HL-60/S4 treated with retinoic acid at 250 ng/mL for 4 days and 3 days (cell line): ENCODE results near the gene VCPKMT.

Experiments used
- in situ Hi-C: fragments of 300-500 bp; cut with MboI; formaldehyde crosslinking; loops from 2 replicates; pipeline ENCODE4 v1.7.0; 2022; ENCODE audit warnings: low sequenced_read_pairs

VCPKMT gene

DNA sequence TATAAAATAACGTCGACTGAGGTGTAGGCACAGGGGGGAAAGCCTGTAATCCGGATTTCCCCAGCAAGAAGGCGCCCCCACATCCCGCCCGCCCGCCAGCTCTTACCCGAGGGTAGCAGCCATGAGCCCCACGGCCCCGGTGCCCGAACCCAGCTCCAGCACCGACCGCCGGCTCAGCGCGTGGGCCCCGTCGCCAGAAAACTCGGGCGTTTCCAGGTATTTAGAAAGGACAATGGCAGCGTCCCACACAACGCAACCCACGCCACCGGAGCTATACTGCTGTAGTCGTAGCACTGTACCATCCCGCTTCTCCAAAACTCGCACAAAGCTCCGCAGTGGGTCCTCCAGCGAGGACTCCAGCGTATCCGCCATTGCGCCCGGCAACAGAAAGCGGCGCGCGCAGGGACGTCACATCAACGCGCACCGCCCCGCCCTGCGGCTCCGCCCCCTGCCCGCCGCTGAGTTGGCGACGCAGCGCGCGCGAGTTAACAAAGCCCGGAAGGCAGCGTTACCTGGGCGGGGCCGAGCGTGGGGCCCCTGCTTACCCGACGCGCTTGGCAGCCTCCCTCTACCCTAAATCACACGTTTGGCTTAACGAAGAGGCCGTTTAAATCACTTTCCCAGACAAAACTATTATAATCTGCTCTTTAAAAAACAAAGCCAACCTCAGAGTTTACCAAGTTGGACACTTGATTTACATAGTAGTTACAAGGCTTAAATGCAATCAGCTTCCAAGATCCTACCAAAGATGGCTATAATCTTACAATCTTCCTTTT lies at the start of gene VCPKMT:
Gene VCPKMT, minus strand, starts transcription at position 392 of the 776 bp plus-strand sequence. Its CDS starts 20 bp downstream, at position 372.
- in situ Hi-C loops: no loop called here

DNA sequence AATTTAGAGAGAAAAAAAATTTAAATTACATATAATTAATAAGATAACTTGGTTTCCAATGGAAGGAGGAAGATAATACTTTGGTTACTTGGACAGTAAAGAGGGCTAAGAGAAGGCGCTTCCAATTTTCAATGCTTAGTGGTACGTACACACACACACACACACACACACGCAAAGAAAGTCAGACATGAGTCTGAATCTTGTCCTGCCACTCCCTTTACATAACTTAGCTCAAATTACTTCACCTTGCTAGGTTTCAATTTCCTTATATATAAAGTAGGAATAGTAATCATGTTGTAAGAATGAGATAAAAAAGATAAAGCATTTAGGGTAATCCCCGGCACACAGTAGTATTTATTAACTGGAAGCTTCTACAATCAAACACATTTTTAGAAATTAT lies 39.7 kb upstream of the VCPKMT start:
- in situ Hi-C loops: no loop called here

DNA sequence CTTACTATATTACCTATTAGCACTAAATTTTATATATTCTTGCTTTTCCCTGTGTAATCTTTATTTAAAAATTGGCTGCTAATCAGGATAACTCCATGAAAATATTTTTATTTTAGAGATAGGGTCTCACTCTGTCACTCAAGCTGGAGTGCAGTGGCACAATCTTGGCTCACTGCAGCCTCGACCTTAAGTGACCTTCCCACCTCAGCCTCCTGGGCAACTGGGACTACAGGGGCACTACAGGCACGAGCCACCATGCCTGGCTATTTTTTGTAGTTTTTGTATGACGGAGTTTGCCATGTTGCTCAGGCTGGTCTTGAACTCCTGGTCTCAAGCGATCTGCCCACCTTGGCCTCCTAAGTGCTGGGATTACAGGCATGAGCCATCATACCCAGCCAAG lies 32.4 kb upstream of the VCPKMT start:
- in situ Hi-C loops: no loop called here

DNA sequence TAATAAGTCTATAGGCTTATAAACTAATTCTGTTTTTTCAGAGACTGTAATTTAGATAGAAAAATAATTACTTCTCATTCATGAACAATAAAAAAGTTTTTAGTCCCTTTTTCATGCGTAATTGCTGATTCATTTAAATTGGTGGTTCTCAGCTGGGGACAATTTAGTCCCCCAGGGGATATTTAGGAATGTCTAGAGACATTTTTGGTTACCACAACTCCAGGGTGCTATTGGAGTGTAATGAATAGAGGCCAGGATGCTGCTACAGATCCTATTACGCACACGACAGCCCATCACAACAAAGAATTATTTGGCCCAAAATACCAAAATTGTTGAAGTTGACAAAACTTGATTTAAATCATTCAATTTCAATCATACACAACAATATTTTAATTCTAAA lies 22.8 kb upstream of the VCPKMT start:
- in situ Hi-C loops: no loop called here

DNA sequence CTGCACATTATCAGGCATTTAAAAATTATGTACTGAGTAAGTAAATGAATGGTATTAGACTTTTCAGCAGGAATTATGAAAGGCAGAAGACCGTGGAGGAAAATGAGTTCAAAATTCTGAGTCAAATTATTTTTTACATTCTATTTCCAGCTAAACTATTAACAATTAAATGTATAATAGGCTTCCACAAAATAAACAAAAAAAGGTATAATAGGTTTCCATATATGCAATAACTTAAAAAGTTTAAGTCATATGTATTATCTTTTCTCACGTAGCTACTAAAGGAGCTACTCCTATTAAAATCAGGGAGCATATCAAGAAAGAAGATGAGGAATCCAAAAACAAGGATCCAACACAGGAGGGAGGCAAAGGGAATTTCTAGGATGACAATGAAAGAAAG lies 11.4 kb upstream of the VCPKMT start:
- in situ Hi-C loops: no loop called here

DNA sequence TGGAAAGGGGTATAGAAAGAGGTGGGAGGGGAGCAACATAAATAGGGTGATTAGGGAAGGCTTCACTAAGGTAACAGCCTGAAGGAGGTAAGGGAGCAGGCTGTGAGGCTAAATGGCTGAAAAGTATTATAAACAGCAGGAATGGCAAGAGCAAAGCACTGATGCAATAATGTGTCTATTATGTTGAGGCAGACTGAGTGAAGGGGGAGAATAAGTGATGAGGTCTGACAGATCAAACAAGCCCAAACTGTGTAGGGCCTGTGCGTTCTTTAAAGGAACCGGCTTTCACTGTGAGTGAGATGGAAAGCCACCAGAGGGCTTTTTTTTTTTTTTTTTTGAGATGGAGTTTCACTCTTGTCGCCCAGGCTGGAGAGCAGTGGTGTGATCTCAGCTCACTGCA lies 6.7 kb upstream of the VCPKMT start:
- in situ Hi-C loops: no loop called here

DNA sequence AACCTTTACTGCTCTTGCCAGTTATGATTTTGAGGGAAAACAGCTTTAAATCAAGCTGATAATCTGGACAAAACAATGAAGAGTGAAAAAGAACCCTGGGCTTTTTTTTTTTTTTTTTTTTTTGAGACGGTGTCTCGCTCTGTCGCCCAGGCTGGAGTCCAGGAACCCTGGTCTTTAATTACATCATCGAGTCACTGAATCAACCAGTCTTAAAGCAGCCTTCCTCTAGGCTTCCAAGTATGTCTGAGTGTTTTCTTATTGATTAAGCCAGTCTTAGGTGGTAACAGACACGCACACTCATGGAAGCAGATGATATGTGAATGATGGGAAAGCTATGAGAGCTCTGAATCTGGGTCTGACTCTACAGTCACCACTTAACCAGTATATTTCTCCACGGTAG lies 5.9 kb upstream of the VCPKMT start:
- in situ Hi-C loops: no loop called here

DNA sequence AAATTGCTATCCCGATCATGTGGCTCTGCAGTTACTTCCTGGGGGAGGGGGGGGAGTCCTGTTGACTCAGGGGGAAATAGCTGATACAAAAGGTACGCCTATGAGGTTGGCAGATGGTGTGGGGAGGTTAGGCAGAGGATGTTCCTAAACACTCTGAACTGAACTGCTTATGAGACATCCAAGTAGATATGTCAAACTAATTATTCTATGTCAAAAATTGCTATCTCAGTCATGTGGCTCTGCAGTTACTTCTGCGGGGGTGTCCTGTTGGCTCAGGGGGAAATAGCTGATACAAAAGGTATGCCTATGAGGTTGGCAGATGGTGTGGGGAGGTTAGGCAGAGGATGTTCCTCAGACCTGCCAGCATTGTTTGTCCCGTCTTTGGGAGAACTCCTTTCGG lies 5.1 kb upstream of the VCPKMT start:
- in situ Hi-C loops: no loop called here

DNA sequence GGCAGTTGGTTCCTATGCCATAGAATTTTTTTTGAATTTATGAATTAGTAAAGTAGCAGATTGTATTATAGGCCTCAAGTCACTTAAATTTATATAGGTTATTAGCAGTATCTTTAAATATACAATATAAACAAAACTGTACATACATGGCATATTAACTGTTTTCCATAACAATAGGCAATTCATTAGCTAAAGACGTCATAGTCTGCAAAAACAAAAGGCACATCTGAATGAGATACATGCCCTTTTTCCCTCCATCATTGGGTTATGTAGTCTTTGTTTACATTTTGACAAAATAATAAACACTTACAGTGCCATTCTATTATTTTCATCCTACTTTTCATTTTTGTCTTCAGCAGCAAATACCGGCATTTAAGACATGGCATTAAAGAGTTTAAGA lies 1.1 kb upstream of the VCPKMT start:
- in situ Hi-C loops: no loop called here

DNA sequence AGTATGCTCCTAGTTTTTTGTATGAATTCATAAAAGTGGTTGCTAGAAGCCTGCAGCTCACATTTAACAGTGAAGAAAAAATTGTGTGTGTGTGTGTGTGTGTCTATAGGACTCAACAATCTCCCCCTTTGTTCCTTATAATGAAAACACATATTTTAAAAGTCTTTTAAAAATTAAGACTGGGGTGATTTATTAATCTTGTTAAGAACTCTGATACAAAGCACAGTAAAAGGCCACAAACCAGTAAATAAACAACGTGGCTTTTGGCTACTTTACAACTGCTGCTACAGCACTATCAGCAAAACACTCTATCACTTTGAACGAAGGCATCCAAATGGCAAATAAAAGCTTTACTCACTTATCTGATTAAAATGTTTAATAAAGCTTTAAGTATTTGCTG lies 594 bp upstream of the VCPKMT start:
- in situ Hi-C loops: no loop called here

DNA sequence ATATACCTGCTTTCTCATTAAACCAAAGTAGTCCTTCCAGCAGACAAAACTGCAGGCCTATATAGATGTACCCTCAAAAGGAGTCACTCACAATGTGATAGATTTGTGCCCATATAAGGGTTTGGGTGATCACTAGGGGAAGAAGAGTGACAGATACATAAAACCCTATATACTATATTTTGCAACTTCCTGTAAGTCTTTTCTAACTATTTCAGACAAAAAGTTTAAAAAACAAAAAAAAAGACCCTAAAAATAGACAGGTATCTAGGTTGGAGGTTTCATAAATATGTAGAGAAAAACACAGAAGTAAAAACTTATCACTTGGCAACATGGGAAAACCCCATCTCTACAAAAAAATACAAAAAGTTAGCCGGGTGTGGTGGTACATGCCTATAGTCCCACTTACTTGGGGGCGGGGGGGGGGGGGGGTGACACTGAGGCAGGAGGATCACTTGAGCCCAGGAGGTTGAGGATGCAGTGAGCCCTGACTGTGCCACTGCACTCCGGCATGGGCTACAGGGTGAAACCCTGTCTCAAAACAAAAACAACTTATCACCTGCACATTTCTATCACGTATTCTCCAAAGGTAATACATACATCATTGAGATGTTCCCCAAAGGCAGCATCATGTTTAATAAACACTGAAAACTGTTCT lies 2.9 kb downstream of the VCPKMT start:
- in situ Hi-C loops: no loop called here

DNA sequence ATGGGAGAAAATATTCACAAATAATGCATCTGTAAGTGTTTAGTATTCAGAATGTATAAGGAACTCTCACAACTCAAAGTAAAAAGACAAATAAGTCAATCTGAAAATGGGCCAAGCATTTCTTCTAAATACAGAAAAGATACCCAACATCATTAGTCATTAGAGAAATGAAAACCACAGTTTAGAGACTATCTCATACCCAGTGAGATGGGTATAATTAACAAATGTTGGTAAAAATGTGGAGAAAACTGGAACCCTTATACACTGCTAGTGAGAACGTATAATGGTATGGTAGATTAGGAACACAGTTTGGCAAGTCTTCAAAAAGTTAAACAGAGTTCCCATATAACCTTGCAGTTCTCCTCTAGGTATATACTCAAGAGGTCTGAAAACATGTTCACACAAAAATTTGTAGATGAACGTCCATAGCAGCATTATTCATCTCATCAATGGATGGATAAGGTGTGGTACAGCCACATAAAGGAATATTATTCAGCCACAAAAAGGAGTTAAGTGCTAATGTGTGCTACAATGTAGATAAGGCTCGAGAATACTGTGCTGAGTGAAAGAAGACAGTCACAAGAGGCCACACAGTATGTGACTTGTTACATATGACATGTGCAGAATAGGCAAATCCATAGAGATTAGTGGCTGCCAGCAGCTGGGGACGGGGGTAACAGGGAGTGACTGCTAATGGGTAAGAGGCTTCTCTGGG lies 5.9 kb downstream of the VCPKMT start:
- in situ Hi-C loops: no loop called here

DNA sequence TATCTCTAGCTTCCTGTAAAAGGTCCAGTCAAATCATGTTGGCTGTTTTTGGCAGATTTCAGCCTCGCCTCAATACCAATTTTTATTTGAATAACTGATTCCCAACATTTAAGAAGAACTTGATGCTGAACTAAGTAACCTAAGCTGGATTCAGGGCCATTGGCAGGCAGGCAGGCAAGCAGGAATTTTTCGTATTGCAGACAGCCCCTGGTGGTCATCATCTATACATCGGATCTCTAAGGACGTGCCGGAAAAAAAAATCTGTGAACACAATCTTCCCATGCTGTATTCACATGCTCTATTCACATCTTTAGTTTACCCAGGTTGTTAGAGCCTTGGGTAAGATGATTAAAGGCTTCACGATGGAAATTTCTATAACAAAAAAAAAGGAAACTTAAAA lies 7.0 kb downstream of the VCPKMT start:
- in situ Hi-C loops: no loop called here

DNA sequence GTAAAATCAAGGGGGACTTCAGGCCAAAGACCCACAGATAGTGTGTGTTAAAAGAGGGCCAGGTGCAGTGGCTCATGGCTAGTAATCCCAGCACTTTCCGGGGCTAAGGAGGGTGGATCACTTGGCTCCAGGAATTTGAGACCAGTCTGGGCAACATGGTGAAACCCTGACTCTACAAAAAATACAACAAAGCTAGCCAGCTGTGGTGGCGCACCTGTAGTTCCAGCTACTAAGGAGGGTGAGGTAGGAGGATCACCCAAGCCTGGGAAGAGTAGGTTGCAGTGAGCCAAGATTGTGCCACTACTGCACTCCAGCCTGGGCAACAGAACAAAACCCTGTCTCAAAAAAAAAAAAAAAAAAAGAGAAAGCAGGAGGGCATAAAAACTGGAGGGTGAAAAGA lies 8.5 kb downstream of the VCPKMT start:
- in situ Hi-C loops: no loop called here

DNA sequence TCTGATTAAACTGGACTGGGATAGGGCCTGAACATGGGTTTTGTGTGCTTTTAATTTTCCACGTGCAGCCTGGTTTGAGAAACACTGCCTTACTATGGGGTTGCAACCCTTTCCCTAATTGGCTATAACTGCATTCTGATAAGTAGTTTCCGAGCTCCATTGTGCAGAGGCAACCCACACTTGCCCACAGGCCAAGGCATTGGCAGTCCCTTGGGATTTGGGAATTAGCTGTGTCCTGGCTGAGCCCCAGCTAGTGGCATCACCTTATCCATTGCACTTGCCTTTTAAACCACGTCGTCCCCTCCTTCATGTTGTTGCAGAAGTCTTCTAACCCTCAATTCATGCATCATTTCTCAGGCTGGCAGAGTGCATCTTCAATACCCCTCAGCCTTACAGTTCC lies 10.2 kb downstream of the VCPKMT start:
- in situ Hi-C loops: no loop called here

DNA sequence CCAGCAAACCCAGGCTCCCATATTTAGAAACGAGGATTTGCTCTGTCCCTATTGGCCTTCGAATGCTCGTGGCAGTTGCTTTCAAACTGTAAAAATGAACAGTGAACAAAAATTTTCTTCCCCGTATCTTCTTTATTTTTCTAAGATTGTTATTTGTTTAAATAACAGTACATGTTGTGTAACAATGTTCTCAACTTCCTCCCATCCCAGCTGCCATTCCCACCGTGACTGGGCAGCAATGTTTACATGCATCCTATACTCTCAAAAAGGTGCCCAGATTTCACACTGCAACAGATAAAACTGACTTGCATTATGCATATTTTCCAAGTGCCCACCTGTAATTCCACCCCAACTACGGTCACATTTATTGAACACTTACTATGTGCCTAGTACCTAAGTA lies 12.8 kb downstream of the VCPKMT start:
- in situ Hi-C loops: no loop called here

DNA sequence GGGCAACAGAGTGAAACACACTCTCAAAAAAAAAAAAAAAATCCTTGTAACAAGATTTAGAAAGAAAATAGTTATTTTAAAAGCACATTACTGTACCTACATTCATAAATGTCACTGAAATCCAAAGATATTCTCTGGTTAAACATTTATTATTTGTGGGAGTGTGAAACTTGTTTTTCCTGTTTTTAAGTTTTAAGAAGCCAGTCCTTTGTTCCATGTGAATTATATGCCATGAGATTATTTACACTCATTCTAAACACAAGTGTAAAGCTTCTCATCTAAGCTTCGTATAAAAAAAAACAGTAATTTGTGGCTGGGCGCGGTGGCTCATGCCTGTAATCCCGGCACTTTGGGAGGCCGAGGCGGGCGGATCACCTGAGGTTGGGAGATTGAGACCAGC lies 15.0 kb downstream of the VCPKMT start:
- in situ Hi-C loops: no loop called here

DNA sequence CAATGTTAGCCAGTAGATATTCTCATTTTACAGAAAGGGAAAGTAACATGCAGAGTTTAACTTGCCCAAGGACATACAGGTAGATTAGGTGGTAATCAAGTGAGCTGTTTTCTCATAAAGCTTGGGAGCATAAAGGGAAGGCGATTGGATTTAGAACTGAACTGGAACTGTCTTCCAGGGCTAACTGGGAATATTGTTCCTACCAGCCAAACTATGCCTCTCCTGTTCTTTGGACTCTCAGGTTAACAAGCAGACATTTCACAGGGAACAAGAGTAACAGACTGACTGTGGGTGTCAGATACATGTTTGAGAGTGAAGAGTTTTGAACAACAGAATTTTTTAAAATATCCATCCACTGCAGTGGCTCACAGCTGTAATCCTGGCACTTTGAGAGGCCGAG lies 15.6 kb downstream of the VCPKMT start:
- in situ Hi-C loops: no loop called here

DNA sequence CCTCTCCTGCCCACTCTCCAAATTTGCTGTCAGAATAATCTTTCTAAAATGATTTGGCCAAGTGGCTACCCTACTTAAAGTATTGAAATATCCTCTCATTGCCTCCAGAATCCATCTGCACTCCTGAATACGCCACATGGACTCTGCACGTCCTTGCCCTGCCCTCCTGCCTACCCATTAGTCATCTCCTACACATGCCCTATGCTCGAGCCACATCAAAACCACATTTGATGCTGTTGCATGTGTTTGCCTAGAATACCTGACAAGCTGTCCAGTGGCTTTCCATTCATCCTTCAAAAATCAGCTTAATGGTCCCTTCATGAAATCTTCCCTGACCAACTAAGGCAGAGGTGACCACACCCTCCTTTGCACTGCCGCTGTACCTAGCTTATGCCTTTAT lies 17.0 kb downstream of the VCPKMT start:
- in situ Hi-C loops: loop anchor here (10.0 kb wide), 1 partner anchor 215 kb away; no protein-coding TSS in a partner anchor

DNA sequence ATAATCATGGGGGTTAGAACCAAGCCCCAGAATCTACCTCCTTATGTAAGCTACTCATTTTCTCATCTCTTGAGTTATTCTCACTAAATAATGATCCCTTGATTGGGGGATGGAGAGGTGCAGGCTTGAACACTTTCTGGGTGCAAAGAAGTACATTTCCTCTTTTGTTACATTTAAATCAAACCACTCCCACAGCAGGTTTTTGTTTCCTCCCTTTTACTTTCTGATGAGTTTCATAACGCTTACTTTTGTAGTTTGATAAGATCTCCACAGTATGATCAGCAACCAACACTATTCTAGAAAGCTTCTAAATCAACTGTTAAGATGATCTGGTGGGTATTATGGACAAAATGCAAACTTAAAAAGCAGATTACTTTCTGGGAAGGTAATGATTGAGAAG lies 20.5 kb downstream of the VCPKMT start:
- in situ Hi-C loops: loop anchor here (10.0 kb wide), 1 partner anchor 211 kb away; no protein-coding TSS in a partner anchor

DNA sequence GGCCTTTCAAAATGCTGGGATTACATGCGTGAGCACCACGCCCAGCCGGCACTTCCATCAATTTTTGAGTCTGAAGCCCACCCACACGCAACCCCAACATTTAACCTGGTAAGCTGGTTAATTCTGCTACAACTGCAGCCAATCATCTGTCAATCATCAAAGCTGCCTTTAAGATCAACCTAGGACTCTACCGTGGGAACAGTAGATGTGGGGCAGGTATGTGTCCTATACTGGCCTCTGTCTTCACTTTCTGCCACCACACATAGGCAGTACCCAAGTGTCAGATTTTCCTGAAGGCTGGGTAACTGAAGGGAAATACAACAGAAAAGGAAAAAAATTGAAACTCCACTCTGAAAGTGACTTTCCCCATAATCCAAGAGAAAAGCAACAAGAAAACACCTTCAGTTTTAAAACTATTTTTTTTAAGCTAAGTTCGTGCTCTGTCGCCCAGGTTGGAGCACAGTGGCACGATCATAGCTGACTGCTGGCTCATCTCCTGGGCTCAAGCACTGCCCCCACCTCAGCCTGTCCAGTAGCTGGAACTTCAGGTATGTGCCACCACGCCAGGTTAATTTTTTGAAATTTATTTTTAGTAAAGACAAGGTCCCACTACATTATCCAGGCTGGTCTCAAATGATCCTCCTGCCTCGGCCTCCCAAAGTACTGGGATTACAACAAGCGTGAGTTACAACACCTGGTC lies 22.2 kb downstream of the VCPKMT start:
- in situ Hi-C loops: loop anchor here (10.0 kb wide), 1 partner anchor 209 kb away; no protein-coding TSS in a partner anchor
